CD4-positive, CD25-positive, alpha-beta regulatory T cell (primary cell): ENCODE data around the gene ANK3. TPM values are rescaled to one million over a fixed set of nuclear protein-coding genes. Genes with fewer than 3 reads are reported as not detected.
A peak's percentile ranks its signal among the peaks of the same experiment; 100 is the strongest.

ENCODE experiments used
- ATAC-seq, 2 donors: fragments of 150-1000 bp; cut with Tn5 transposase; one replicate each; pipeline ENCODE4 v1.10.0; 2021; ENCODE audit warnings: low read depth in 2 of 2, moderate number of reproducible peaks in 2 of 2, moderate library complexity in 1 of 2
- DNase-seq, 3 donors: peaks; one replicate each; pipeline versions ENCODE4 v3.0.0 to v3.0.0-alpha.2; 2012 to 2022; ENCODE audit warnings: mixed read lengths in 1 of 3
- H3K27ac ChIP-seq: one replicate; pipeline ENCODE4 v1.7.0; 2013; ENCODE audit warnings: mild to moderate bottlenecking, low read length; ENCODE audit not compliant: insufficient read depth, poor library complexity, severe bottlenecking
- H3K27me3 ChIP-seq: one replicate; pipeline ENCODE4 v1.7.0; 2013; ENCODE audit warnings: low read length; ENCODE audit not compliant: control insufficient read depth, insufficient read depth
- H3K36me3 ChIP-seq: one replicate; pipeline ENCODE4 v1.7.0; 2013; ENCODE audit warnings: mild to moderate bottlenecking, low read length, moderate library complexity; ENCODE audit not compliant: control insufficient read depth, insufficient read depth
- H3K4me1 ChIP-seq: 2 replicates; pipeline ENCODE4 v1.7.0; 2013; ENCODE audit warnings: mild to moderate bottlenecking, low read length; ENCODE audit not compliant: insufficient read depth, control insufficient read depth, poor library complexity, severe bottlenecking
- H3K4me3 ChIP-seq: one replicate; pipeline ENCODE4 v1.7.0; 2013; ENCODE audit warnings: low read depth, mild to moderate bottlenecking, low read length, moderate library complexity
- H3K9me3 ChIP-seq, 2 experiments: 1 replicate in 1 of 2; 2 replicates in 1 of 2; pipeline ENCODE4 v1.7.0; 2013; ENCODE audit warnings: low read length in 2 of 2, mild to moderate bottlenecking in 1 of 2, moderate library complexity in 1 of 2; ENCODE audit not compliant: control insufficient read depth in 2 of 2
- H3K27ac Mint-ChIP-seq, 3 donors: one replicate each; pipeline ENCODE4 v1.8.0; 2020 to 2022; ENCODE audit warnings: mild to moderate bottlenecking in 3 of 3, mixed read lengths in 3 of 3, moderate library complexity in 2 of 3
- H3K27me3 Mint-ChIP-seq: one replicate; pipeline ENCODE4 v1.8.0; 2022; ENCODE audit warnings: mild to moderate bottlenecking, mixed read lengths
- H3K36me3 Mint-ChIP-seq: one replicate; pipeline ENCODE4 v1.8.0; 2020; ENCODE audit warnings: mixed read lengths
- H3K4me1 Mint-ChIP-seq, 4 donors: one replicate each; pipeline ENCODE4 v1.8.0; 2020 to 2022; ENCODE audit warnings: mixed read lengths in 4 of 4, mild to moderate bottlenecking in 1 of 4
- H3K4me3 Mint-ChIP-seq, 4 donors: one replicate each; pipeline ENCODE4 v1.8.0; 2020 to 2022; ENCODE audit warnings: mild to moderate bottlenecking in 4 of 4, mixed read lengths in 4 of 4, moderate library complexity in 3 of 4
- H3K9me3 Mint-ChIP-seq, 7 donors: one replicate each; pipeline ENCODE4 v1.8.0; 2020 to 2022; ENCODE audit warnings: mixed read lengths in 7 of 7, mild to moderate bottlenecking in 3 of 7, moderate library complexity in 2 of 7
- polyA plus RNA-seq, 4 donors: library from polyadenylated mRNA; unstranded; fragments of 300-500 nt; fragmentation: Illumina TruSeq; gene quantifications; one replicate each; pipeline ENCODE4 v1.2.3, GENCODE V29; 2021
- total RNA-seq: library from RNA; stranded (reverse); gene quantifications from one replicate; pipeline ENCODE4 v1.2.3, GENCODE V29; 2022

The ANK3 gene
- total and polyA plus RNA-seq, 5 donors from 2014 or later, result 1.8 to 32.6 (median 3.1) TPM

- Mint-ChIP-seq H3K27me3 (no peaks in the 10 kb centered on the region), H3K36me3 (no peaks in the 10 kb centered on the region), H3K4me3 (no peak overlapping the region), H3K9me3 (no peaks in the 10 kb centered on the region), H3K27ac (no peak overlapping the region), H3K4me1 (no peaks in the 10 kb centered on the region)
- Histone ChIP-seq H3K4me1 (no peaks in the 10 kb centered on the region), H3K27ac (no peak overlapping the region), H3K4me3 (no peak overlapping the region), H3K9me3 (no peaks in the 10 kb centered on the region), H3K27me3 (no peaks in the 10 kb centered on the region), H3K36me3 (no peaks in the 10 kb centered on the region)
- DNase-seq (no peak), ATAC-seq (no peak)
These were observed 4.8 kb downstream of the ANK3 start for GRCh38 chr10:60384708-60385398.

- no peaks in the 10 kb centered on the region for H3K4me1 ChIP-seq
- H3K36me3 ChIP-seq, result no peaks in the 10 kb centered on the region
- H3K4me3 ChIP-seq, result no peak overlapping the region
- H3K9me3 Mint-ChIP-seq, result no peaks in the 10 kb centered on the region
- no peaks in the 10 kb centered on the region for H3K27me3 Mint-ChIP-seq
- no peak overlapping the region for H3K27ac Mint-ChIP-seq
- H3K27me3 ChIP-seq, result no peaks in the 10 kb centered on the region
- H3K27ac ChIP-seq, result no peak overlapping the region
- no peak overlapping the region for H3K4me3 Mint-ChIP-seq
- DNase-seq (no peak), ATAC-seq (no peak)
- H3K9me3 ChIP-seq, result no peaks in the 10 kb centered on the region
- H3K4me1 Mint-ChIP-seq, result no peaks in the 10 kb centered on the region
- no peaks in the 10 kb centered on the region for H3K36me3 Mint-ChIP-seq
These were observed 5.7 kb downstream of the ANK3 start for GRCh38 chr10:60384011-60384410.

GRCh38 chr10:60382946-60383681 is 6.6 kb downstream of the ANK3 start:
- no peaks in the 10 kb centered on the region for H3K27me3 ChIP-seq
- no peak for ATAC-seq
- no peak for DNase-seq
- H3K4me1 ChIP-seq, result no peaks in the 10 kb centered on the region
- Mint-ChIP-seq H3K27ac (peak overlapping the region in 1 of 3 donors; percentile 22), H3K9me3 (no peaks in the 10 kb centered on the region), H3K36me3 (no peaks in the 10 kb centered on the region), H3K4me3 (no peak overlapping the region), H3K4me1 (no peaks in the 10 kb centered on the region), H3K27me3 (no peaks in the 10 kb centered on the region)
- H3K9me3 ChIP-seq, result no peaks in the 10 kb centered on the region
- H3K27ac ChIP-seq, result no peak overlapping the region
- no peaks in the 10 kb centered on the region for H3K36me3 ChIP-seq
- H3K4me3 ChIP-seq, result no peak overlapping the region

GRCh38 chr10:60380781-60381180 is 8.9 kb downstream of the ANK3 start:
- Histone ChIP-seq H3K4me1 (no peaks in the 10 kb centered on the region), H3K27ac (no peak overlapping the region), H3K36me3 (no peaks in the 10 kb centered on the region), H3K9me3 (no peaks in the 10 kb centered on the region), H3K27me3 (no peaks in the 10 kb centered on the region), H3K4me3 (no peak overlapping the region)
- ATAC-seq (no peak), DNase-seq (no peak)
- no peaks in the 10 kb centered on the region for H3K4me1 Mint-ChIP-seq
- no peaks in the 10 kb centered on the region for H3K9me3 Mint-ChIP-seq
- no peaks in the 10 kb centered on the region for H3K36me3 Mint-ChIP-seq
- no peak overlapping the region for H3K27ac Mint-ChIP-seq
- H3K27me3 Mint-ChIP-seq, result no peaks in the 10 kb centered on the region
- no peak overlapping the region for H3K4me3 Mint-ChIP-seq

- H3K4me1 Mint-ChIP-seq, result no peaks in the 10 kb centered on the region
- H3K27me3 Mint-ChIP-seq, result no peaks in the 10 kb centered on the region
- H3K4me3 Mint-ChIP-seq, result no peak overlapping the region
- H3K36me3 Mint-ChIP-seq, result no peaks in the 10 kb centered on the region
- Histone ChIP-seq H3K4me3 (no peak overlapping the region), H3K9me3 (no peaks in the 10 kb centered on the region), H3K4me1 (no peaks in the 10 kb centered on the region), H3K27ac (no peak overlapping the region), H3K36me3 (no peaks in the 10 kb centered on the region), H3K27me3 (no peaks in the 10 kb centered on the region)
- ATAC-seq, result no peak
- DNase-seq, result no peak
- H3K27ac Mint-ChIP-seq, result no peak overlapping the region
- peaks cover 0 to 2% (median 0%) of the 10 kb centered on the region in 7 donors for H3K9me3 Mint-ChIP-seq
These were observed 11.7 kb downstream of the ANK3 start for GRCh38 chr10:60377955-60378354.

GRCh38 chr10:60377042-60377352 is 12.7 kb downstream of the ANK3 start:
- Mint-ChIP-seq H3K4me3 (no peak overlapping the region), H3K4me1 (no peaks in the 10 kb centered on the region)

GRCh38 chr10:60376221-60377041 is 13.2 kb downstream of the ANK3 start:
- Histone ChIP-seq H3K4me3 (no peak overlapping the region), H3K27me3 (no peaks in the 10 kb centered on the region), H3K27ac (no peak overlapping the region), H3K36me3 (no peaks in the 10 kb centered on the region), H3K4me1 (no peaks in the 10 kb centered on the region), H3K9me3 (no peaks in the 10 kb centered on the region)
- Mint-ChIP-seq H3K4me3 (no peak overlapping the region), H3K27ac (no peak overlapping the region), H3K36me3 (no peaks in the 10 kb centered on the region), H3K9me3 (peaks cover 0 to 2% (median 0%) of the 10 kb centered on the region in 7 donors), H3K27me3 (no peaks in the 10 kb centered on the region), H3K4me1 (no peaks in the 10 kb centered on the region)
- ATAC-seq, result no peak
- DNase-seq, result no peak

More at GRCh38 chr10:60377042-60377352, 12.7 kb downstream of the ANK3 start:
- no peaks in the 10 kb centered on the region for H3K27me3 Mint-ChIP-seq
- H3K27ac Mint-ChIP-seq, result no peak overlapping the region
- H3K4me1 ChIP-seq, result no peaks in the 10 kb centered on the region
- H3K36me3 Mint-ChIP-seq, result no peaks in the 10 kb centered on the region
- peaks cover 0 to 2% (median 0%) of the 10 kb centered on the region in 7 donors for H3K9me3 Mint-ChIP-seq
- no peak overlapping the region for H3K27ac ChIP-seq
- no peaks in the 10 kb centered on the region for H3K9me3 ChIP-seq
- ATAC-seq (no peak), DNase-seq (no peak)
- H3K36me3 ChIP-seq, result no peaks in the 10 kb centered on the region
- H3K4me3 ChIP-seq, result no peak overlapping the region
- H3K27me3 ChIP-seq, result no peaks in the 10 kb centered on the region
